Nephron (organoid): Measurements from ENCODE around the gene ABHD6.

Source experiments
- H3K27ac Mint-ChIP-seq, 3 experiments: 2 replicates each; pipeline ENCODE4 v1.8.0; 2020; ENCODE audit warnings: mixed read lengths in 3 of 3, mild to moderate bottlenecking in 2 of 3, moderate library complexity in 1 of 3
- H3K27me3 Mint-ChIP-seq: 2 replicates; pipeline ENCODE4 v1.8.0; 2021; ENCODE audit warnings: low read depth, mild to moderate bottlenecking, moderate library complexity, mixed read lengths
- H3K36me3 Mint-ChIP-seq: 2 replicates; pipeline ENCODE4 v1.8.0; 2020; ENCODE audit warnings: low read depth, mixed read lengths
- H3K4me1 Mint-ChIP-seq: 2 replicates; pipeline ENCODE4 v1.8.0; 2020; ENCODE audit warnings: mixed read lengths
- H3K4me3 Mint-ChIP-seq, 3 experiments: 2 replicates each; pipeline ENCODE4 v1.8.0; 2020; ENCODE audit warnings: mild to moderate bottlenecking in 3 of 3, mixed read lengths in 3 of 3, moderate library complexity in 2 of 3
- H3K9me3 Mint-ChIP-seq: 2 replicates; pipeline ENCODE4 v1.8.0; 2020; ENCODE audit warnings: mixed read lengths
- TF ChIP-seq, protein P1 (sequence below), 3 experiments: fragments of 200-600 bp; sonication (generic); IDR thresholded peaks; one replicate each; pipeline ENCODE4 v1.5.0; 2021; ENCODE audit warnings: antibody characterized with exemption in 3 of 3; ENCODE audit not compliant: unreplicated experiment in 3 of 3

The ABHD6 gene, protein sequence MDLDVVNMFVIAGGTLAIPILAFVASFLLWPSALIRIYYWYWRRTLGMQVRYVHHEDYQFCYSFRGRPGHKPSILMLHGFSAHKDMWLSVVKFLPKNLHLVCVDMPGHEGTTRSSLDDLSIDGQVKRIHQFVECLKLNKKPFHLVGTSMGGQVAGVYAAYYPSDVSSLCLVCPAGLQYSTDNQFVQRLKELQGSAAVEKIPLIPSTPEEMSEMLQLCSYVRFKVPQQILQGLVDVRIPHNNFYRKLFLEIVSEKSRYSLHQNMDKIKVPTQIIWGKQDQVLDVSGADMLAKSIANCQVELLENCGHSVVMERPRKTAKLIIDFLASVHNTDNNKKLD

DNA sequence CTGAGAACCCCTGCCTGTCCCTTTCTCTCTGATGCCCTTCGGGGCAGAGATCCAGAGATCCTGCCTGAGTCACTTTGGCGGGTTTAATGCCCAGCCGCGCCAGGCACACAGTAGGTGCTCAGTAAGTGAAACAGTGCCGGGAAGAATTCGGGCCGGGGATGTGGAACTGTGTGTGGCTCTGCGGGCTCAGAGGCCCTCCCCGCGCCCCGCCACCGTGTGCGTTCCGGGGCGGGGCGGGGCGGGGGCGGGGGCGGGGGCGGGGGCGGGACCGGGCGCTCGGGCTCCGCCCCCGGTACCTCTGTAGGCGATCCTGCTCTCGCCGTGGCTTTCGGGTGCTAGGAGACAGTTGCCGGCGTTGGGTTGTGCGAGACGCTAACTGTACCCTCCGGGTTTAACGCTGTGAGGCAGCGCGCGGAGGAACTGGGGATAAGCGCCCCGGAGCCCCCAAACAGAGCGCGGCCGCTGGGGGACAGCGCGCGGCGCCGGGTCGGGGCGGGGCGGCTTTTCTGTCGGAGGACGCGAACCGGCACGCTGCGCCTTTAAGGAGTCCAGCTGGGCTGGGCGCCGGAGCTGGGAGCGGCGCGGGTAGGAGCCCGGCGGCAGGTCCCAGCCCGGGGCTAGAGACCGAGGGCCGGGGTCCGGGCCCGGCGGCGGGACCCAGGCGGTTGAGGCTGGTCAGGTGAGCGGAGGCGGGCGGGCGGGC is at the start of gene ABHD6:
Gene ABHD6 (plus strand): TSS at position 555 of the 703 bp plus-strand sequence. CDS start 18,795 bp downstream, outside the sequence.
- no peaks in the 10 kb centered on the region for H3K9me3 Mint-ChIP-seq

DNA sequence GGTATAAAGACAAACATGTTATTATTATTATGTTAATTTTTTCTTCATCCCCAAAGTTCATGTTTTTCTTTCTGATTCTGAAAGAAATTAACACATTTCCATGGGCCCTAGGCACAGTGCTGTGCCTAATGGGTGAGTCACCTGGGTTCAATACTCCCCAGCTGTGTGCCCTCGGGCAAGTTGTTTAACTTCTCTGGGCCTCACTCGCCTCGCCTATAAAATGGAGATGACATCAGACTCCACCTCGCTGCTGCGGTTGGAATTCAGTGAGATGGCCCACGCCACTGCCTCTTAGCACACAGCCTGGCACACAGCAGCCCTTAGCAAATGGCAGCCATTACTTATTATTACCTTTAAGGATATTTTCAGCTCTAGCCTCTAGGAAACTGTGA is 49.4 kb upstream of the ABHD6 start:
- peaks cover 3% of the 10 kb centered on the region for H3K9me3 Mint-ChIP-seq
- H3K36me3 Mint-ChIP-seq, result no peaks in the 10 kb centered on the region
- H3K4me3 Mint-ChIP-seq, result no peak overlapping the region
- no peaks in the 10 kb centered on the region for H3K4me1 Mint-ChIP-seq
- peaks cover 22% of the 10 kb centered on the region for H3K27me3 Mint-ChIP-seq
- no peak overlapping the region for H3K27ac Mint-ChIP-seq
- TF ChIP-seq, protein P1, sequence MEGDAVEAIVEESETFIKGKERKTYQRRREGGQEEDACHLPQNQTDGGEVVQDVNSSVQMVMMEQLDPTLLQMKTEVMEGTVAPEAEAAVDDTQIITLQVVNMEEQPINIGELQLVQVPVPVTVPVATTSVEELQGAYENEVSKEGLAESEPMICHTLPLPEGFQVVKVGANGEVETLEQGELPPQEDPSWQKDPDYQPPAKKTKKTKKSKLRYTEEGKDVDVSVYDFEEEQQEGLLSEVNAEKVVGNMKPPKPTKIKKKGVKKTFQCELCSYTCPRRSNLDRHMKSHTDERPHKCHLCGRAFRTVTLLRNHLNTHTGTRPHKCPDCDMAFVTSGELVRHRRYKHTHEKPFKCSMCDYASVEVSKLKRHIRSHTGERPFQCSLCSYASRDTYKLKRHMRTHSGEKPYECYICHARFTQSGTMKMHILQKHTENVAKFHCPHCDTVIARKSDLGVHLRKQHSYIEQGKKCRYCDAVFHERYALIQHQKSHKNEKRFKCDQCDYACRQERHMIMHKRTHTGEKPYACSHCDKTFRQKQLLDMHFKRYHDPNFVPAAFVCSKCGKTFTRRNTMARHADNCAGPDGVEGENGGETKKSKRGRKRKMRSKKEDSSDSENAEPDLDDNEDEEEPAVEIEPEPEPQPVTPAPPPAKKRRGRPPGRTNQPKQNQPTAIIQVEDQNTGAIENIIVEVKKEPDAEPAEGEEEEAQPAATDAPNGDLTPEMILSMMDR (IDR thresholded peaks at IDR 0.05; ENCODE audit: unreplicated experiment in 3 of 3), result no peak

More for the DNA sequence above, at the start of gene ABHD6:
- H3K36me3 Mint-ChIP-seq, result no peaks in the 10 kb centered on the region
- peak within 1 kb of the TSS; percentile 95 for H3K4me3 Mint-ChIP-seq
- H3K27ac Mint-ChIP-seq, result peak within 1 kb of the TSS; percentile 58 to 72 (median 60)
- TF ChIP-seq, protein P1 (IDR thresholded peaks at IDR 0.05; ENCODE audit: unreplicated experiment in 3 of 3), result peak in 1 of 3 experiments; percentile 49
- H3K4me1 Mint-ChIP-seq, result peaks cover 5% of the 10 kb centered on the region
- peaks cover 30% of the 10 kb centered on the region for H3K27me3 Mint-ChIP-seq

DNA sequence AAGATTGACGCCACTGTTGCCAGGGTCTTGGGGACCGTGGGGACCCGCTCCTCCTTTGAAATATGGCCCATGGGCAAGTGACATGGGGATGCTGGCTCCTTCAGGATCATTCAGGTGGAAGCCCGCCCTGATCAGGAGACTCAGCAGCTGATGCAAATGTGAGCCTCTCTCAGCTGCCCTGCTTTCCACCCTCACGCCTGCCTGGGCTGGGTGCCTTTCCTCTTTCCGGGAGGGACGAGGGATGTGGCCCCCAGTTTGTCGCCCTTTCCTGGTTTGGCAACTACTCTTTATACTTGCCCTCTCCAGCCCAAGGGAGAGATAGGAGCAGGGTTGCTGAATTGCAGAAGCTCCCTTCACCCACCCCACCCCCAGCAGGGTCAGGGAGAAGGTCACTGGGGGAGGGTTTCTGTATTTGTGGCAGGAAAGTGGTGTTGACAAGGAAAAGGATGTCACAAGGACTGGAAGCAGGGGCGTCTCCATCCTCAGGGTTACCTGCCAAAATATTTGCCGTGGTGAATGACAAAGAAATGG is 48.6 kb upstream of the ABHD6 start:
- Mint-ChIP-seq H3K36me3 (no peaks in the 10 kb centered on the region), H3K27me3 (peaks cover 16% of the 10 kb centered on the region), H3K4me3 (no peak overlapping the region), H3K9me3 (peaks cover 3% of the 10 kb centered on the region), H3K27ac (no peak overlapping the region), H3K4me1 (no peaks in the 10 kb centered on the region)
- TF ChIP-seq, protein P1 (IDR thresholded peaks at IDR 0.05; ENCODE audit: unreplicated experiment in 3 of 3), result no peak

DNA sequence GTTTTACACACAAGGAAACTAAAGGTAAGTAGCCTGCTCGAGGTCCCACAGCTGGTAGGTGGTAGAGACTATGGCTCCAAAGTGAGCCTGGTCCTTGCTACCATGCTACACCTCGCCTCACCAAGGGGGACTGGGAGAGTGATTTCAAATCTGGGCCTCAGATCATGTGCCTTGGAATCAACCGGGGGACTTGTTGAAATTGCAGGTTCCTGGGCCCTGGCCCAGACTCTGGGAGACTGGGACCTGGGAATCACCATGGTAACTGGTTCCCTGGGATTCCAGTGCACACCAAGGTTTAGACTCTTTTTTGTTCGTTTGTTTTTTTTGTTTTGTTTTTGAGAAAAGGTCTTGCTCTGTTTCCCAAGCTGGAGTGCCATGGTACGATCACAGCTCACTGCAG is 47.9 kb upstream of the ABHD6 start:
- Mint-ChIP-seq H3K9me3 (peaks cover 3% of the 10 kb centered on the region), H3K4me1 (no peaks in the 10 kb centered on the region), H3K4me3 (no peak overlapping the region), H3K27ac (no peak overlapping the region), H3K27me3 (peaks cover 11% of the 10 kb centered on the region), H3K36me3 (no peaks in the 10 kb centered on the region)
- TF ChIP-seq, protein P1 (IDR thresholded peaks at IDR 0.05; ENCODE audit: unreplicated experiment in 3 of 3), result no peak

DNA sequence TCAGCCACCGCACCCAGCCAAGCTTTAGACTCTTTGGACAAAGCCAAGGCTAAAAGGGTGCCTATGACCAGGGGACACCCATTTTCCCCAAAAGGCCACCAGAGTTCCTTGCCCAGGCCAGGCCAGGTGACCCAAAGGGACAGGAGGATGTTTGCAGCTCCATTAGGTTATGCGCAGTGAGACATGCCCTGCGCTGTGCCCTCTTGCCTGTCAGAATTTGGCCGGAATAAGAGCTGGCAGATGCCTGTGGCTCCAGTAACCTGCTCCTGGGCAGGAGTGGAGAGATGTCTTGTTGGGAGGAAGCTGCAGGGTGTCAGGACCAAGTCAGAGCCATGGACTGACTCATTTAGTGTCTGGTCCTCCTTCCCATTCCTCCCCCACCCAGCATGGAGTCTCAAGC is 47.3 kb upstream of the ABHD6 start:
- Mint-ChIP-seq H3K9me3 (peaks cover 3% of the 10 kb centered on the region), H3K27ac (no peak overlapping the region), H3K36me3 (no peaks in the 10 kb centered on the region), H3K27me3 (peaks cover 9% of the 10 kb centered on the region), H3K4me3 (no peak overlapping the region), H3K4me1 (no peaks in the 10 kb centered on the region)
- TF ChIP-seq, protein P1 (IDR thresholded peaks at IDR 0.05; ENCODE audit: unreplicated experiment in 3 of 3), result no peak
